GM12892 (cell line): ENCODE measurements around the gene P2RX6.

Experiments used
- POLR2A ChIP-seq: IDR thresholded peaks from 2 replicates; pipeline ENCODE4 v1.6.1; 2011; ENCODE audit warnings: low read depth, low read length, control low read depth
- POLR2AphosphoS5 ChIP-seq: IDR thresholded peaks from 2 replicates; pipeline ENCODE4 v1.6.1; 2011; ENCODE audit warnings: low read depth, low read length, control low read depth
- TAF1 ChIP-seq: IDR thresholded peaks from 2 replicates; pipeline ENCODE4 v1.6.1; 2011; ENCODE audit warnings: low read depth, mild to moderate bottlenecking, control low read depth, low read length, borderline replicate concordance

GRCh38 chr22:20974336-20974955 lies 40.5 kb upstream of the P2RX6 start:
- TF ChIP-seq POLR2A: no peak
- TF ChIP-seq TAF1: no peak
- no peak for TF ChIP-seq POLR2AphosphoS5
